OCI-LY3 (cell line): ENCODE results near the gene TMEM18.

Experiments
- H2AFZ ChIP-seq: fragments of 200-600, 300-600 bp; shearing (Covaris generic); 2 replicates; pipeline ENCODE4 v1.6.0; 2014; ENCODE audit warnings: antibody characterized with exemption, low read depth, low read length
- H3K27ac ChIP-seq: fragments of 200-600, 300-600 bp; sonication (generic); 2 replicates; pipeline ENCODE4 v1.5.1; 2014; ENCODE audit warnings: mild to moderate bottlenecking, low read length, moderate library complexity, mixed read lengths
- H3K27me3 ChIP-seq: fragments of 200-600, 300-600 bp; sonication (generic); 2 replicates; pipeline ENCODE4 v1.6.1; 2014; ENCODE audit warnings: low read depth, low read length, mixed read lengths
- H3K36me3 ChIP-seq: fragments of 200-600, 300-600 bp; sonication (generic); replicated peaks from 2 replicates; pipeline ENCODE3; 2014; ENCODE audit warnings: low read depth, low read length, mixed read lengths
- H3K4me1 ChIP-seq: fragments of 300-600, 200-600 bp; sonication (generic); 2 replicates; pipeline ENCODE4 v1.6.1; 2014; ENCODE audit warnings: low read length, mixed read lengths
- H3K4me2 ChIP-seq: fragments of 200-600, 300-600 bp; sonication (generic); 2 replicates; pipeline ENCODE4 v1.6.1; 2014; ENCODE audit warnings: low read length, mixed read lengths
- H3K4me3 ChIP-seq: fragments of 300-600, 200-600 bp; sonication (generic); 2 replicates; pipeline ENCODE4 v1.5.1; 2014; ENCODE audit warnings: antibody characterized with exemption, mild to moderate bottlenecking, low read length, moderate library complexity
- H3K79me2 ChIP-seq: fragments of 300-600, 200-600 bp; shearing (Covaris generic); 2 replicates; pipeline ENCODE4 v1.6.1; 2014; ENCODE audit warnings: mild to moderate bottlenecking, low read length, mixed read lengths
- H3K9ac ChIP-seq: fragments of 300-600, 200-600 bp; shearing (Covaris generic); 2 replicates; pipeline ENCODE4 v1.6.0; 2014; ENCODE audit warnings: mild to moderate bottlenecking, low read length, moderate library complexity
- H3K9me3 ChIP-seq: fragments of 200-600, 300-600 bp; shearing (Covaris generic); 2 replicates; pipeline ENCODE4 v1.6.1; 2014; ENCODE audit warnings: low read length, mixed read lengths; ENCODE audit not compliant: insufficient read depth
- H4K20me1 ChIP-seq: fragments of 200-600, 300-600 bp; sonication (generic); 2 replicates; pipeline ENCODE4 v1.6.1; 2016; ENCODE audit warnings: low read length, mixed read lengths; ENCODE audit not compliant: insufficient read depth
- CTCF ChIP-seq: fragments of 200-600, 300-600 bp; sonication (generic); IDR thresholded peaks from 2 replicates; pipeline ENCODE4 v1.5.1; 2014; ENCODE audit warnings: antibody characterized with exemption, low read length, low read depth
- EZH2phosphoT487 ChIP-seq: fragments of 200-600 bp; shearing (Covaris generic); IDR thresholded peaks from 2 replicates; pipeline ENCODE4 v1.6.1; 2018; ENCODE audit warnings: antibody characterized with exemption, mixed run types, low read depth

The TMEM18 gene

GRCh38 chr2:624551-625347, 52.5 kb downstream of the TMEM18 start:
- TF ChIP-seq EZH2phosphoT487 = no peak
- no peak overlapping the region for H3K4me3 ChIP-seq
- no peaks in the 10 kb centered on the region for H3K4me1 ChIP-seq
- no peaks in the 10 kb centered on the region for H3K79me2 ChIP-seq
- H3K36me3 ChIP-seq = no peaks in the 10 kb centered on the region
- no peak overlapping the region for H2AFZ ChIP-seq
- no peaks in the 10 kb centered on the region for H4K20me1 ChIP-seq
- no peak overlapping the region for H3K9ac ChIP-seq
- no peak overlapping the region for H3K27ac ChIP-seq
- no peaks in the 10 kb centered on the region for H3K27me3 ChIP-seq
- H3K4me2 ChIP-seq = no peak overlapping the region
- H3K9me3 ChIP-seq = no peaks in the 10 kb centered on the region

- Histone ChIP-seq H3K9me3 (no peaks in the 10 kb centered on the region), H3K79me2 (no peaks in the 10 kb centered on the region), H3K4me3 (no peak overlapping the region), H3K9ac (no peak overlapping the region), H3K4me2 (no peak overlapping the region), H3K4me1 (no peaks in the 10 kb centered on the region), H3K27me3 (no peaks in the 10 kb centered on the region), H3K36me3 (no peaks in the 10 kb centered on the region), H2AFZ (no peak overlapping the region), H3K27ac (no peak overlapping the region), H4K20me1 (no peaks in the 10 kb centered on the region)
- TF ChIP-seq EZH2phosphoT487 (no peak), CTCF (no peak)
Observed at GRCh38 chr2:624096-624495, 53.1 kb downstream of the TMEM18 start.

- Histone ChIP-seq H4K20me1 (no peaks in the 10 kb centered on the region), H3K9me3 (no peaks in the 10 kb centered on the region), H3K9ac (no peak overlapping the region), H3K4me3 (no peak overlapping the region), H3K4me2 (no peak overlapping the region), H3K36me3 (no peaks in the 10 kb centered on the region), H3K27ac (no peak overlapping the region), H3K4me1 (no peaks in the 10 kb centered on the region), H3K79me2 (no peaks in the 10 kb centered on the region), H2AFZ (no peak overlapping the region), H3K27me3 (no peaks in the 10 kb centered on the region)
- TF ChIP-seq CTCF (no peak), EZH2phosphoT487 (no peak)
Observed at GRCh38 chr2:623130-623922, 53.9 kb downstream of the TMEM18 start.

GRCh38 chr2:622357-622756, 54.8 kb downstream of the TMEM18 start:
- Histone ChIP-seq H3K27ac (no peak overlapping the region), H3K9me3 (no peaks in the 10 kb centered on the region), H4K20me1 (no peaks in the 10 kb centered on the region), H3K4me2 (no peak overlapping the region), H3K4me1 (no peaks in the 10 kb centered on the region), H3K27me3 (no peaks in the 10 kb centered on the region), H2AFZ (no peak overlapping the region), H3K4me3 (no peak overlapping the region), H3K79me2 (no peaks in the 10 kb centered on the region), H3K9ac (no peak overlapping the region), H3K36me3 (no peaks in the 10 kb centered on the region)
- TF ChIP-seq EZH2phosphoT487 = no peak
- TF ChIP-seq CTCF = no peak
